ENCODE data around the gene WFDC12. TPM values are rescaled to one million over a fixed set of nuclear protein-coding genes. Genes with fewer than 3 reads are reported as not detected.
"Not testable (repeated sequence)": the region's sequence is repeated elsewhere in the genome, so short reads cannot be mapped to it uniquely, and the experiment has no call there.

The WFDC12 gene, protein sequence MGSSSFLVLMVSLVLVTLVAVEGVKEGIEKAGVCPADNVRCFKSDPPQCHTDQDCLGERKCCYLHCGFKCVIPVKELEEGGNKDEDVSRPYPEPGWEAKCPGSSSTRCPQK
- not detected for total RNA-seq

DNA sequence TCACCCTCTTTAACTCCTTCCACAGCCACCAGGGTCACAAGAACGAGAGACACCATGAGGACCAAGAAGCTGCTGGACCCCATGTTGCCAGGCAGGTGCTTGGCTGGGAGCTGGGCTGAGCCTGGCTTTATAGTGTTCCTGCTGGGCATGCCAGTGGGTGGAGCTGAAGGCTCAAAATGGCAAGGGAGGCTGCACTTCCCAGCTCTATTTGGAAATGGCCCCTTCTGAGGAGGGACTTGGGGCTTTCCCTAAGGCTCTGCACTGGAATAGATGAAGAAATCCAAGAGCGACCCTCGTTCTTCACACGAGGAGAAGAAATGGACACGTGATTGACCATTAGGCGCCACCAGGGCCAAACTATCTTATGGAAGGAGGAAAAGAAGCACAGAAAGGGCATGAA lies at the start of gene WFDC12:
WFDC12 (minus strand) TSS at position 101 of the 400 bp plus-strand sequence; CDS start at position 83, 18 bp downstream.
- H3K27ac Mint-ChIP-seq: no peak within 1 kb of the TSS
- H3K36me3 Mint-ChIP-seq (ENCODE audit: low read depth): no peaks in the 10 kb centered on the region
- H3K4me3 Mint-ChIP-seq: no peak within 1 kb of the TSS
- no peak for ATAC-seq (replicated peaks)
- H3K9me3 Mint-ChIP-seq: no peaks in the 10 kb centered on the region
- H3K27me3 Mint-ChIP-seq: peaks cover 23% of the 10 kb centered on the region
- no peaks in the 10 kb centered on the region for H3K4me1 Mint-ChIP-seq

DNA sequence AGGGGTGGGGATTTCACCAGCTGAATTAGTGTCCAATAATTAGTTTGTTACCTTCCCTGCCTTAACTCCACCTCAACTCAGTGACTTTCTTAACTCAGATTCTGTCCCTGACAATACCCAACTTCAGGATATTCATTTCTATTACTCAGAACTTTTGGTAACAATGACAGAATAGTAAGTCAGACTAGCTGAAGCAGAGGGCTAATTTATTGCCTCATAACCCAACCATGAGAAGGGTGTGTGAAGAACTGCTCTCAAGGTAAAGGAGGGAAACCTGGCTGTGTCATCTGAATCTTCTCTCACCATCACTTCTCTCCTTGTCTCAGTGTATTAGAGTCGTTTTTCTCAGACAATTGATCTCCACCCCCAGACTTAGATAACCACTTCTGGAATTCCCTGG lies 49.3 kb upstream of the WFDC12 start:
- Mint-ChIP-seq H3K36me3 (ENCODE audit: low read depth) (no peaks in the 10 kb centered on the region), H3K4me1 (no peaks in the 10 kb centered on the region), H3K4me3 (no peak overlapping the region), H3K27ac (no peak overlapping the region), H3K9me3 (no peaks in the 10 kb centered on the region), H3K27me3 (peaks cover 20% of the 10 kb centered on the region)
- ATAC-seq (replicated peaks): peak; percentile 38

DNA sequence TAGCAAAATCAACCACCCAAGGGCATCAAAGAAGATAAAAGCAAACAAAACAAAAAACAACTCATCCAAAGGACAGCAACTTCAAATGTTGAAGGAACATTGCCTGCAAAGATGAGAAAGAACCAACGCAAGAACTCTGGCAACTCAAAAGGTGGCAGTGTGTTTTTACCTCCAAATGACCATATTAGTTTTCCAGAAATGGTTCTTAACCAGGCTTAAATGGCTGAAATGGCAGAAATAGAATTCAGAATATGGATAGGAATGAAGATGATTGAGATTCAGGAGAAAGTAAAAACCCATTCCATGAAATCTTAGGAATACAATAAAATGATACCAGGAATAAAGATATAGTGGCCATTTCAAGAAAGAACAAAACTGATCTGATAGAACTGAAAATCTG lies 40.6 kb upstream of the WFDC12 start:
- no peak overlapping the region for H3K27ac Mint-ChIP-seq
- no peak for ATAC-seq (replicated peaks)
- H3K9me3 Mint-ChIP-seq: peaks cover 14% of the 10 kb centered on the region
- H3K4me1 Mint-ChIP-seq: no peaks in the 10 kb centered on the region
- H3K27me3 Mint-ChIP-seq: peaks cover 62% of the 10 kb centered on the region
- no peaks in the 10 kb centered on the region for H3K36me3 Mint-ChIP-seq (ENCODE audit: low read depth)
- no peak overlapping the region for H3K4me3 Mint-ChIP-seq

DNA sequence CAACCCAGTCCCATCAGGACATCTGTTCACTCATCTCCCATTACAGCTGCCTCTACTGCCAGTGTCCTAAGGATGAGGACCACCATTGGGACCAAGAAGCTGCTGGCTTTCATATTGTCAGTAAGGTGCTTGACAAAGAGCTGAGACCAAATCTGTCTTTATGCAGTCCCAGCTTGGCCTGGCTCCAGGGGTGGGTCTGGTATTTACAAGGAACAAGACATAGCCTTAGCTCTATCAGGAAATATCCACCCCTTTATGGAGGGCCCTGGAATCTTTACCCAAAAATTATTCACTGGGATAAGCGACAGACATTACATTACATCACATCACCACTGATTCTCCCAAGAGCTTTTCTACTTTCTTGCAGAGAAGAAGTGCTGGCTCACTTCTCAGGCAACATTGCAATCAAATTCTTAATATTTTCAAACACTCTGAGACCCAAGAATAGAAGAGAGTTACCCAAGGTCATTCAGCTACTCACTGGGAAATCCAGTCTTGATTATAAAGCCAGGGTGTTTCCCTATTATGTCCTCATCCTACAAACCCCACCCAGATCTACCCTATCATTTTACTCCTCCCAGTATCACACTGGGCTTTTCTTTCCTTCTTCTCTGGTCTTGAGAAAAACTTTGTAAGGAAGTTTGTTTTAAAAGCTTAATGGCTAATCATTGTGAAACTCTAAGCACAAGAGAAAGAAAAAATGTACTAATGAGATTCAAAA lies 39.0 kb upstream of the WFDC12 start:
- Mint-ChIP-seq H3K4me3 (no peak overlapping the region), H3K9me3 (peaks cover 24% of the 10 kb centered on the region), H3K36me3 (ENCODE audit: low read depth) (no peaks in the 10 kb centered on the region), H3K27ac (no peak overlapping the region), H3K27me3 (peaks cover 72% of the 10 kb centered on the region), H3K4me1 (no peaks in the 10 kb centered on the region)
- no peak for ATAC-seq (replicated peaks)

DNA sequence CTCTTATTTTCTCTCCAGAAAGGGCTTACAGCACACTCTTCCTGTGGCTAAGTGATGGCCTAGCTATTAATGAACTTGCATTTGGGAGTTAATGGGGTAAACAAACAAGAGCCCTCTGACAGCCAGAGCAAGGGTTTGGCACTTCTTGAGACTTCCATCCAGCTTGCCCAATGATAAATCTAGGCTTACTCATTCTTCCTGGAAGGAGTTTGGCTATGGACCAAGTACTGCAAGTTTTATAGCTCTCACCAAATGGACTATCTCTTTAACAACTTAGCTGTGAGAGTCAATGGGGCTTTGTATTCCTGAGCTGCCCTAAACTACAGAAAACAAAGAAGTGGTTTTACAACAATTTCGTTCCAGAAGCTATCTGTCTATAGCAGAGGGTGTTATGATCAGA lies 33.7 kb upstream of the WFDC12 start:
- no peak for ATAC-seq (replicated peaks)
- H3K9me3 Mint-ChIP-seq: peaks cover 19% of the 10 kb centered on the region
- no peaks in the 10 kb centered on the region for H3K36me3 Mint-ChIP-seq (ENCODE audit: low read depth)
- no peaks in the 10 kb centered on the region for H3K4me1 Mint-ChIP-seq
- no peak overlapping the region for H3K27ac Mint-ChIP-seq
- H3K27me3 Mint-ChIP-seq: peaks cover 54% of the 10 kb centered on the region
- no peak overlapping the region for H3K4me3 Mint-ChIP-seq

DNA sequence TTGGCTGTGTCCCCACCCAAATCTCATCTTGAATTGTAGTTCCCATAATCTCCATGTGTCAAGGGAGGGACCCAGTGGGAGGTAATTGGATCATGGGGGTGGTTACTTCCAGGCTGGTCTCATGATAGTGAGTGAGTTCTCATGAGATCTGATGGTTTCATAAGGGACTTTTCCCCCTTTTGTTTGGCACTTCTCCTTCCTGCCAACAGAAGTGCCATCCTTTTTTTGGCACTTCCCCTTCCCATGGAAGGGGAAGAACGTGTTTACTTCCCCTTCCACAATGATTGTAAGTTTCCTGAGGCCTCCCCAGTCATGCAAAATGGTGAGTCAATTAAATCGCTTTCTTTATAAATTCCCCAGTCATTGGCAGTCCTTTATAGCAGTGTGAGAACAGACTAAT lies 32.4 kb upstream of the WFDC12 start:
- ATAC-seq (replicated peaks): no peak
- Mint-ChIP-seq H3K27me3 (peaks cover 51% of the 10 kb centered on the region), H3K9me3 (peaks cover 11% of the 10 kb centered on the region)

DNA sequence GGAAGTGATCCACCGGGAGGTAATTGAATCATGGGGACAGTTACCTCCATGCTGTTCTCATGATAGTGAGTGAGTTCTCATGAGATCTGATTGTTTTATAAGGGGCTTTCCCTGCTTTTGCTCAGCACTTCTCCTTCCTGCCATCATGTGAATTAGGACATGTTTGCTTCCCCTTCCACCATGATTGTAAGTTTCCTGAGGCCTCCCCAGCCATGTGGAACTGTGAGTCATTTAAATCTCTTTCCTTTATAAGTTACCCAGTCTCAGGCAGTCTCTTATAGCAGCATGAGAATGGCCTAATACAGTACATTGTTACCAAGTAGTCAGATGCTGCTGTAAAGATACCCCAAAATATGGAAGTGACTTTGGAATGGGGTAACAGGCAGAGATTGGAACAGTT lies 30.5 kb upstream of the WFDC12 start:
- H3K9me3 Mint-ChIP-seq: peaks cover 11% of the 10 kb centered on the region
- not testable (repeated sequence) for H3K4me3 Mint-ChIP-seq; H3K36me3 Mint-ChIP-seq (ENCODE audit: low read depth); H3K4me1 Mint-ChIP-seq; H3K27ac Mint-ChIP-seq; ATAC-seq (replicated peaks)
- H3K27me3 Mint-ChIP-seq: peaks cover 43% of the 10 kb centered on the region

More for the DNA sequence above, 32.4 kb upstream of the WFDC12 start:
- no peaks in the 10 kb centered on the region for H3K36me3 Mint-ChIP-seq (ENCODE audit: low read depth)
- H3K4me1 Mint-ChIP-seq: no peaks in the 10 kb centered on the region
- H3K4me3 Mint-ChIP-seq: no peak overlapping the region
- no peak overlapping the region for H3K27ac Mint-ChIP-seq

DNA sequence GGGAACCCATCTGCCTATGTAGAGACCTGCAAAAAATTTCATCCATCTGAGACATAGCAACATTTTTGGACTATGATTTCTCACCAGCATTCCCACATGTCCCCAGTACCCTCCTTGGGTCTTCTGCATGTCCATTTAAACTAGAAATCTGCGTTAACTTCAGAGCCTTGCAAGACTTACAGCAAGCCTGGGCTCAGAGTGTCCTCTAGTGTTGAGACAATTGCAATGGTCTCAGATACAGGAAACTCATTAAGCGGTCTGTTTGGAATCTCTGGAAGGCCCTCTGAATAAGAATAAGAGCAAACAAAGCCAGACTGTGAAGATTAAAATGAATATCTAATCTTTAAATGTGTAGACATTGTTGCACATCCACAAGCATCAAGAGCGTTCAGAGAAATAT lies 29.9 kb upstream of the WFDC12 start:
- no peaks in the 10 kb centered on the region for H3K4me1 Mint-ChIP-seq
- no peak overlapping the region for H3K4me3 Mint-ChIP-seq
- no peak overlapping the region for H3K27ac Mint-ChIP-seq
- peaks cover 10% of the 10 kb centered on the region for H3K9me3 Mint-ChIP-seq
- H3K27me3 Mint-ChIP-seq: peaks cover 42% of the 10 kb centered on the region
- no peak for ATAC-seq (replicated peaks)
- H3K36me3 Mint-ChIP-seq (ENCODE audit: low read depth): no peaks in the 10 kb centered on the region

DNA sequence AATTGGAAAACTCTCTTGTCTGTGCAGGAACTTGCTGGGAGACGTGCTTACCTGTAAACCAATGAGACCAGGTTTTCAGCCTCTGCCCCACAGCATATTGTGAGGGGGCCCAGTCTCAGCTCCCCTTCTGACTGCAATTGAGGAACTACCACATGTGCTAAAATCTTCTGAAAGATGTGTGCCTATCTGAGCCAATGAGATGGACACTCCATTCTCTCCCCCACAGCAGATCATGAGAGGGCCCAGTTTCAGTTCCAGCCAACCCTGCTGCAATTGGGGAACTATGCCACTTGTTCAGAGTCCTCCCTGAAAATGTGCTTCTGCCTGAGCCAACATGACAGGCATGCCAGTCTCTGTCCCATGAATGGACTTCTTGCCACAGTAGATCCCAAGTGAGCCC lies 29.5 kb upstream of the WFDC12 start:
- H3K9me3 Mint-ChIP-seq: peaks cover 6% of the 10 kb centered on the region
- no peak overlapping the region for H3K4me3 Mint-ChIP-seq
- H3K36me3 Mint-ChIP-seq (ENCODE audit: low read depth): no peaks in the 10 kb centered on the region
- ATAC-seq (replicated peaks): no peak
- no peak overlapping the region for H3K27ac Mint-ChIP-seq
- peaks cover 38% of the 10 kb centered on the region for H3K27me3 Mint-ChIP-seq
- H3K4me1 Mint-ChIP-seq: no peaks in the 10 kb centered on the region

DNA sequence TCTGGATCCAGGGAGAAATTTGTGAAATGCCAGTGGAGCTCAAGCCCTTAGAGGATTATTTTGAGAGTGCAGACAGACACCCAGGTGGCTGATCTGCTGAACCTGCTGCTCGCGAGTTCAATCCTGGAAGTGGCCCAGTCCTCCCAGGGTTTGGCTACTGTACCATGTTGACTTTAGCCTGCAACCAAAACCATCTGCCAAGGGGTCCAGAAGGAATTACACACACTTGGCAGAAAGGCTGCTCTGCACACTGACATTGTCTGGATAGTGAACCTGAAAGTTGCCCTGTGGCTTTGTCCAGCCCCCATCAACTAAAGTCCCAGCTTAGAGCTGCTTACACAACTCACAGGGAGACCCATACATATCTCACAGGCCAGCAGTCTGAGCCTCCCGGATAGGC lies 28.9 kb upstream of the WFDC12 start:
- Mint-ChIP-seq H3K9me3 (no peaks in the 10 kb centered on the region), H3K4me1 (no peaks in the 10 kb centered on the region), H3K27ac (no peak overlapping the region), H3K27me3 (peaks cover 36% of the 10 kb centered on the region), H3K4me3 (no peak overlapping the region), H3K36me3 (ENCODE audit: low read depth) (no peaks in the 10 kb centered on the region)
- ATAC-seq (replicated peaks): no peak

DNA sequence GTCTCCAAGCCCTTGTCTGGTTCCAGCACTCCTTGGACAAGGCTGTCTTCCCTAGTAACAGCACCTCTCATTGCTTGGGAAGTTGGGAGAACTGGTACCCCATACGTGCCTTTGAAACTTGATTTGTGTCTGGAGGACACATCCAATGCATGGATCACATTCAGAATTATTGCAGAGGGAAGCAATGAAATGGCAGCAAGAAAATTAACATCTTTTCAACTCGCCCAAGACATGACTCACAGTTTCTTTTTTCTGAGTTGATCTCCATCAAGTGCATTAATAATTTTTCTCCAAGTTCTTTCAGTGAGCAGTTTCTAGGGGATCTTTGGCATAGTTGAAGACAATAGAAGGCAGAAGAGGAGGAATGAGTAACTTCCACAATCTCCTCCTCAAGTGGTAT lies 28.1 kb upstream of the WFDC12 start:
- Mint-ChIP-seq H3K36me3 (ENCODE audit: low read depth) (no peaks in the 10 kb centered on the region), H3K27me3 (peaks cover 36% of the 10 kb centered on the region), H3K4me3 (no peak overlapping the region), H3K4me1 (no peaks in the 10 kb centered on the region), H3K27ac (no peak overlapping the region), H3K9me3 (no peaks in the 10 kb centered on the region)
- ATAC-seq (replicated peaks): no peak

DNA sequence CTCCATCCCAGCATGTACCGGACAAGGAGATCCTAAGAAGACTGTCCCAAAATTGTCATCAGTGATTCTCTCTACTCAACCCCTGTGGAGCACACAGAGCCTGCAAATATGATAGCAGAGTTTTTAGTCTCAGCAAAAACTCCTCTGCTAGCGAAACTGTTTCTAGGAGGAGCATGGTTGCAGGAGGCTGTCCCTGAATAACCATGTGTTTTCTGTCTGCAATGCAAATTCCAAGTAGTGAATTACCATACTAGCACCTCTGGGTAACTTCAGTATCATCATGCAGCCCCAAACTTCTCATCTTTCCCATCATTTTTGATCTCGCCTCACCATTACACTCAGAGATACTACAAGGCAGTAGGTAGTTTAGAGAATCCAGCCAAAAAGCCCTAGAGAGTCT lies 24.8 kb upstream of the WFDC12 start:
- Mint-ChIP-seq H3K27ac (no peak overlapping the region), H3K9me3 (no peaks in the 10 kb centered on the region), H3K36me3 (ENCODE audit: low read depth) (no peaks in the 10 kb centered on the region), H3K4me3 (no peak overlapping the region), H3K27me3 (peaks cover 27% of the 10 kb centered on the region), H3K4me1 (no peaks in the 10 kb centered on the region)
- ATAC-seq (replicated peaks): no peak

DNA sequence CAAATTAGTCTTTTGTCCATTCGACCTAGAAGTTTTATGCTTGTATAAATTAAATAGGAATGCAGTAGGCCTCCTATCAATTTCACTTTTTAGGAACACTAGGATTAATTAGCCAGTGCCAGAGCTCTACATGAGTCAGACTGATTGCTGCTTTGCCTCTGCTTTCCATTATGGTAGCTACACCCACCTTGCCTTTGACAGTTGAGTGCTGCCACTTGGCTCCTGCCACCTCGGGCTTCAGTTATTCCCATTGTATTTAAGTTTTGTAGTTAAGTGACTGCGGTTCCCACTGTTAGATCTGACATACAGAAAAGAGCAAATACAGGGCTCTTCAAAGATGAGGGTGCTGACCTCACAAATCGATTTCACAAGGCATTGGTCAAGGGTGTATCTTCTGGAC lies 16.6 kb upstream of the WFDC12 start:
- no peaks in the 10 kb centered on the region for H3K9me3 Mint-ChIP-seq
- H3K27ac Mint-ChIP-seq: no peak overlapping the region
- H3K27me3 Mint-ChIP-seq: peaks cover 8% of the 10 kb centered on the region
- no peaks in the 10 kb centered on the region for H3K36me3 Mint-ChIP-seq (ENCODE audit: low read depth)
- no peak overlapping the region for H3K4me3 Mint-ChIP-seq
- ATAC-seq (replicated peaks): no peak
- no peaks in the 10 kb centered on the region for H3K4me1 Mint-ChIP-seq

DNA sequence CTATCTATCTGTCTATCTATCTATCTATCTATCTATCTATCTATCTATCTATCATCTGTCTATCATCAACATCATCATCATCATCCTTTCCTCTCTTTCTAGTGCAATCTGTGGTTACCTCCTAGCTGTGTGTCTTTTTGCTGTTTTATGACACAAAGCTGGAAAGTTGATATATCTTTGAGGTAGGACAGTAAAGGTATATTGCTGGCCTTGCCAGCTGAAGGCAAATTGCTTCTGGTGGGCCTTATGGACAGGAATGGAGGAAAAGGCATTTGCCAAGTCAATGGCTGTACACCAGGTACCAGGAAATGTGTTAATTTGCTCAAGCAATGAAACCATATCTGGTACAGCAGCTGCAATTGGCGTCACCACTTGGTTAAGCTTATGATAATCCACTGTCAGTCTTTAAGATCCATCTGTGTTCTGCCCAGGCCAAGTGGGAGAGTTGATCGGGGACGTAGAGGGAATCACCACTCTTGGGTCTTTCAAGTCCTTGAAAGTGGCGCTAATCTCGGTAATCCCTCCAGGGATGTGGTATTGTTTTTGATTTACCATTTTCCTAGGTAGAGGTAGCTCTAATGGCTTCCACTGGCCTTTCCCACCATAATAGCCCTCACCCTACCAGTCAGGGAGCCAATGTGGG lies 15.6 kb upstream of the WFDC12 start:
- not testable (repeated sequence) for H3K9me3 Mint-ChIP-seq, H3K4me3 Mint-ChIP-seq, H3K27ac Mint-ChIP-seq

DNA sequence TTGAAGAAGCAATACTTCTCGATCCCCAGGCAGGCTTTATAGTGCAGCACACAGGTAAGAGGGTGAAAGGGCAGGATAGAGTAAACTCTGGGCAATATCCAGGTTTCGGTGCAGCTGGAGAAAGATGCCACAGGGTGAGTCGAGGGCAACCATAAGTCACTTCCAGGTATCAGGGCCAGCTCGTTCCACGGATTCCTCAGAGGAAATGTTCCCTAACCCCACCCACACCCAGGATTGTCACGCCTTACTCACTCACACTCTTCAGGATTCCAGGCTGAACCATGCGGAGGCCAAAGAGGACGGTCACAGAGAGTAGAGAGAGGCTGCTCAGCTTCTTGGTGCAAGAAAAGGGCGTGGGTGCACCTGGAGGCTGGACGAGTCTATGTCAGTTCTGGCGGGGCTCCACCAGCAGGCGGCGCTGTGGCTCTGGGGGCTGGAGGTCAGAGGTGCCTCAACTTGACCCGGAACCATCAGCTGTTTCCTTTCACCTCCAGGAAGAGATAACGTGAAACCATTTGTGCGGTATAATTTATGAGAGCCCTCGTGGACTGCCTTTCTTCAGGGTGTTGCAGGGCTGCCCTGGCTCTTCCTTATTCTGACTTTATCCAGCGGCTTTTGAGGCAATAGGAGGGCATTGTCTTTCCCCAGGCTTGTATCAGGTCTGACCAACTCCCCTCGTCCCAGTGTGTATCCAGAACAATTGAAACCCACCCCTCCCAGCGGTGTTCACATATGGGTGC lies 14.5 kb upstream of the WFDC12 start:
- H3K4me3 Mint-ChIP-seq: no peak overlapping the region
- no peaks in the 10 kb centered on the region for H3K36me3 Mint-ChIP-seq (ENCODE audit: low read depth)
- no peaks in the 10 kb centered on the region for H3K9me3 Mint-ChIP-seq
- no peak overlapping the region for H3K27ac Mint-ChIP-seq
- peak; percentile 85 for ATAC-seq (replicated peaks)
- peaks cover 7% of the 10 kb centered on the region for H3K27me3 Mint-ChIP-seq
- no peaks in the 10 kb centered on the region for H3K4me1 Mint-ChIP-seq

More for the DNA sequence above, 15.6 kb upstream of the WFDC12 start:
- ATAC-seq (replicated peaks); H3K27me3 Mint-ChIP-seq; H3K4me1 Mint-ChIP-seq; H3K36me3 Mint-ChIP-seq (ENCODE audit: low read depth): not testable (repeated sequence)
